B cell (primary cell): ENCODE measurements around the gene THNSL1. TPM values are rescaled to one million over a fixed set of nuclear protein-coding genes. Genes with fewer than 3 reads are reported as not detected.

Experiments used
- ATAC-seq: fragments of 200-7000 bp; cut with Tn5 transposase; one replicate; pipeline ENCODE4 v1.10.0; 2021; ENCODE audit warnings: low read depth, mild to moderate bottlenecking, moderate number of reproducible peaks, moderate library complexity
- CTCF ChIA-PET: fragments of 350-600 bp; sonication (Branson Sonifier 250); formaldehyde crosslinking; loops from one replicate; lab custom pipeline; 2021; ENCODE audit warnings: antibody characterized with exemption, inconsistent platforms; lab: Charles Lee
- POLR2A ChIA-PET: fragments of 350-600 bp; sonication (Branson Sonifier 250); formaldehyde crosslinking; loops from one replicate; lab custom pipeline; 2021; ENCODE audit warnings: antibody characterized with exemption; lab: Charles Lee
- DNase-seq: peaks from one replicate; pipeline ENCODE4 v3.0.0; 2013
- H2AFZ ChIP-seq: 2 replicates; pipeline ENCODE4 v1.6.1; 2012; ENCODE audit warnings: mild to moderate bottlenecking, low read depth, low read length; ENCODE audit not compliant: insufficient read depth, poor library complexity, severe bottlenecking
- H3K27ac ChIP-seq, 2 donors: 1 replicate in 1 of 2; 2 replicates in 1 of 2; pipeline ENCODE4 v1.5.1; 2012 to 2013; ENCODE audit warnings: low read length in 2 of 2, mild to moderate bottlenecking in 2 of 2, moderate library complexity in 1 of 2
- H3K27me3 ChIP-seq, 4 experiments: fragments of 200-600 bp in 1 of 4; sonication (generic) in 1 of 4; replicated peaks in 1 of 4; 1 replicate in 2 of 4; 2 replicates in 2 of 4; pipeline versions ENCODE4 v1.6.1 to v1.7.0; 2013 to 2016; ENCODE audit warnings: low read length in 3 of 4, mild to moderate bottlenecking in 2 of 4, mixed read lengths in 1 of 4, moderate library complexity in 1 of 4; ENCODE audit not compliant: insufficient read depth in 4 of 4, control insufficient read depth in 3 of 4; ENCODE audit errors: control extremely low read depth in 1 of 4
- H3K36me3 ChIP-seq, 2 experiments: replicated peaks in 1 of 2; 1 replicate in 1 of 2; 2 replicates in 1 of 2; pipeline versions ENCODE4 v1.6.1 to v1.7.1; 2013; ENCODE audit warnings: low read length in 1 of 2; ENCODE audit not compliant: insufficient read depth in 2 of 2, control insufficient read depth in 1 of 2; ENCODE audit errors: control extremely low read depth in 1 of 2, extremely low read depth in 1 of 2
- H3K4me1 ChIP-seq, 2 donors: fragments of 200-600 bp in 1 of 2; sonication (generic) in 1 of 2; 1 replicate in 1 of 2; 2 replicates in 1 of 2; pipeline versions ENCODE4 v1.5.1 to v1.6.1; 2013 to 2017; ENCODE audit warnings: low read length in 2 of 2; ENCODE audit not compliant: control insufficient read depth in 2 of 2, insufficient read depth in 2 of 2
- H3K4me2 ChIP-seq: replicated peaks from 2 replicates; pipeline ENCODE3; 2012; ENCODE audit warnings: mild to moderate bottlenecking, low read depth, low read length; ENCODE audit not compliant: poor library complexity, severe bottlenecking
- H3K4me3 ChIP-seq, 5 experiments: fragments of 200-600 bp in 1 of 5; sonication (generic) in 1 of 5; 1 replicate in 3 of 5; 2 replicates in 2 of 5; pipeline versions ENCODE4 v1.5.1 to v1.7.0; 2011 to 2016; ENCODE audit warnings: low read length in 4 of 5, mild to moderate bottlenecking in 4 of 5, low read depth in 2 of 5, control low read depth in 1 of 5, moderate library complexity in 1 of 5; ENCODE audit not compliant: insufficient read depth in 1 of 5; ENCODE audit errors: control extremely low read depth in 1 of 5, extremely low read depth in 1 of 5
- H3K79me2 ChIP-seq: fragments of 200-600 bp; sonication (generic); one replicate; pipeline ENCODE4 v1.6.0; 2016; ENCODE audit warnings: low read length; ENCODE audit not compliant: control insufficient read depth, insufficient read depth
- H3K9ac ChIP-seq: fragments of 200-600 bp; sonication (generic); 2 replicates; pipeline ENCODE4 v1.6.1; 2017; ENCODE audit warnings: mild to moderate bottlenecking, low read length, moderate library complexity
- H3K9me3 ChIP-seq, 3 donors: one replicate each; pipeline versions ENCODE4 v1.6.1 to v1.7.1; 2013; ENCODE audit warnings: low read length in 2 of 3; ENCODE audit not compliant: control insufficient read depth in 2 of 3, insufficient read depth in 1 of 3; ENCODE audit errors: control extremely low read depth in 1 of 3
- H4K20me1 ChIP-seq: 2 replicates; pipeline ENCODE4 v1.6.0; 2012; ENCODE audit warnings: mild to moderate bottlenecking, low read length; ENCODE audit not compliant: insufficient read depth, control insufficient read depth, poor library complexity, severe bottlenecking
- H3K27ac Mint-ChIP-seq: one replicate; pipeline ENCODE4 v1.8.0; 2021; ENCODE audit warnings: mixed read lengths
- H3K27me3 Mint-ChIP-seq: one replicate; pipeline ENCODE4 v1.8.0; 2021; ENCODE audit warnings: mixed read lengths
- H3K4me1 Mint-ChIP-seq: one replicate; pipeline ENCODE4 v1.8.0; 2021; ENCODE audit warnings: mixed read lengths
- H3K4me3 Mint-ChIP-seq: one replicate; pipeline ENCODE4 v1.8.0; 2021; ENCODE audit warnings: mixed read lengths
- H3K9me3 Mint-ChIP-seq: one replicate; pipeline ENCODE4 v1.8.0; 2022; ENCODE audit warnings: mixed read lengths; ENCODE audit not compliant: insufficient read depth
- EZH2 ChIP-seq: IDR thresholded peaks from 2 replicates; pipeline ENCODE4 v1.6.1; 2012; ENCODE audit warnings: borderline replicate concordance, low read depth, mild to moderate bottlenecking, moderate library complexity, low read length; ENCODE audit not compliant: insufficient read depth, poor library complexity, severe bottlenecking
- WGBS: methylation state at CpG from one replicate; pipeline ENCODE4 v1.1.5; 2013; ENCODE audit warnings: missing lambda C conversion rate; ENCODE audit not compliant: insufficient coverage; 5-methylcytosine and 5-hydroxymethylcytosine counted together
- intact Hi-C: fragments of 100-400 bp; cut with micrococcal nuclease; formaldehyde crosslinking; loops from one replicate; pipeline ENCODE4 v1.10.0; 2022
- polyA plus RNA-seq: library from polyadenylated mRNA; depleted of rRNA; stranded (reverse); fragments of >200 nt; gene quantifications from 2 replicates; pipeline ENCODE4 v1.2.3, GENCODE V29; 2012
- total RNA-seq, 2 donors: library from RNA; stranded (reverse); fragments of 120-200 nt in 1 of 2; gene quantifications; 1 replicate in 1 of 2; 2 replicates in 1 of 2; pipeline versions ENCODE4 v1.2.3 to v1.2.4, GENCODE V29; 2013 to 2022
- TF ChIP-seq, protein P1 (sequence below): fragments of 200-600 bp; IDR thresholded peaks from one replicate; pipeline ENCODE4 v1.8.0; 2022; ENCODE audit warnings: antibody characterized with exemption, mild to moderate bottlenecking

Gene THNSL1
- total and polyA plus RNA-seq, 2 donors (not counting 1 experiment from before 2014, with no cell fraction given): 0.72 to 4.3 TPM

GRCh38 chr10:25047088-25047487 is 30.7 kb downstream of the THNSL1 start:
- ChIA-PET CTCF (no interaction called here), POLR2A (no interaction called here)
- Histone ChIP-seq H2AFZ (no peak overlapping the region), H3K27me3 (peaks cover 0 to 4% (median 1%) of the 10 kb centered on the region in 4 experiments), H3K4me3 (no peak overlapping the region), H3K79me2 (no peaks in the 10 kb centered on the region), H3K9ac (no peak overlapping the region), H3K27ac (no peak overlapping the region), H3K36me3 (no peaks in the 10 kb centered on the region), H3K4me2 (no peak overlapping the region), H3K4me1 (no peaks in the 10 kb centered on the region), H3K9me3 (no peaks in the 10 kb centered on the region), H4K20me1 (no peaks in the 10 kb centered on the region)
- no peak overlapping the region for H3K27ac Mint-ChIP-seq
- no peaks in the 10 kb centered on the region for H3K9me3 Mint-ChIP-seq
- H3K27me3 Mint-ChIP-seq: peaks cover 40% of the 10 kb centered on the region
- DNase-seq: no peak
- H3K4me3 Mint-ChIP-seq: no peak overlapping the region
- no CpG with 5 or more reads among the region's 2 CpGs for WGBS
- ATAC-seq: no peak
- no peak for TF ChIP-seq EZH2
- TF ChIP-seq, protein P1, sequence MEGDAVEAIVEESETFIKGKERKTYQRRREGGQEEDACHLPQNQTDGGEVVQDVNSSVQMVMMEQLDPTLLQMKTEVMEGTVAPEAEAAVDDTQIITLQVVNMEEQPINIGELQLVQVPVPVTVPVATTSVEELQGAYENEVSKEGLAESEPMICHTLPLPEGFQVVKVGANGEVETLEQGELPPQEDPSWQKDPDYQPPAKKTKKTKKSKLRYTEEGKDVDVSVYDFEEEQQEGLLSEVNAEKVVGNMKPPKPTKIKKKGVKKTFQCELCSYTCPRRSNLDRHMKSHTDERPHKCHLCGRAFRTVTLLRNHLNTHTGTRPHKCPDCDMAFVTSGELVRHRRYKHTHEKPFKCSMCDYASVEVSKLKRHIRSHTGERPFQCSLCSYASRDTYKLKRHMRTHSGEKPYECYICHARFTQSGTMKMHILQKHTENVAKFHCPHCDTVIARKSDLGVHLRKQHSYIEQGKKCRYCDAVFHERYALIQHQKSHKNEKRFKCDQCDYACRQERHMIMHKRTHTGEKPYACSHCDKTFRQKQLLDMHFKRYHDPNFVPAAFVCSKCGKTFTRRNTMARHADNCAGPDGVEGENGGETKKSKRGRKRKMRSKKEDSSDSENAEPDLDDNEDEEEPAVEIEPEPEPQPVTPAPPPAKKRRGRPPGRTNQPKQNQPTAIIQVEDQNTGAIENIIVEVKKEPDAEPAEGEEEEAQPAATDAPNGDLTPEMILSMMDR: no peak
- intact Hi-C loops: no loop called here
- no peaks in the 10 kb centered on the region for H3K4me1 Mint-ChIP-seq

- Mint-ChIP-seq H3K27ac (no peak overlapping the region), H3K4me1 (no peaks in the 10 kb centered on the region), H3K4me3 (no peak overlapping the region), H3K27me3 (peaks cover 40% of the 10 kb centered on the region), H3K9me3 (no peaks in the 10 kb centered on the region)
- H3K9me3 ChIP-seq: no peaks in the 10 kb centered on the region
- no peak for ATAC-seq
- H3K9ac ChIP-seq: no peak overlapping the region
- WGBS: 79% methylated on average over 2 of the region's 4 CpGs
- POLR2A ChIA-PET: no interaction called here
- H3K4me2 ChIP-seq: no peak overlapping the region
- no peak overlapping the region for H3K27ac ChIP-seq
- CTCF ChIA-PET: no interaction called here
- no peaks in the 10 kb centered on the region for H4K20me1 ChIP-seq
- H3K27me3 ChIP-seq: peaks cover 0 to 4% (median 1%) of the 10 kb centered on the region in 4 experiments
- H3K4me1 ChIP-seq: no peaks in the 10 kb centered on the region
- no peak overlapping the region for H3K4me3 ChIP-seq
- no peak for DNase-seq
- no peaks in the 10 kb centered on the region for H3K36me3 ChIP-seq
- H3K79me2 ChIP-seq: no peaks in the 10 kb centered on the region
- intact Hi-C loops: no loop called here
- no peak overlapping the region for H2AFZ ChIP-seq
- TF ChIP-seq, protein P1: no peak
- TF ChIP-seq EZH2: no peak
Observed at GRCh38 chr10:25047591-25048301, 31.3 kb downstream of the THNSL1 start.
